ENCODE measurements around the gene TEKTIP1. TPM values are rescaled to one million over a fixed set of nuclear protein-coding genes. Genes with fewer than 3 reads are reported as not detected.

TEKTIP1 gene
- total RNA-seq, 1 experiment from 2014 or later: 1.3 TPM

- Histone ChIP-seq H2AFZ (ENCODE audit: low read length) (no peak overlapping the region), H2AK5ac (ENCODE audit: insufficient read length, low read length) (no peak overlapping the region), H3K18ac (ENCODE audit: insufficient read length, low read depth, low read length) (no peak overlapping the region), H3K9me3 (ENCODE audit: control insufficient read depth, low read depth, low read length) (no peaks in the 10 kb centered on the region), H3K4me2 (ENCODE audit: insufficient read depth, insufficient read length, low read length) (no peak overlapping the region), H3K79me2 (ENCODE audit: insufficient read depth, low read length) (no peaks in the 10 kb centered on the region), H3K4ac (ENCODE audit: low read depth, low read length) (no peak overlapping the region), H3K79me1 (ENCODE audit: insufficient read depth, low read depth, low read length, poor library complexity, severe bottlenecking) (no peaks in the 10 kb centered on the region), H4K20me1 (ENCODE audit: control insufficient read depth, insufficient read depth, insufficient read length) (no peaks in the 10 kb centered on the region), H3T11ph (ENCODE audit: low read length) (no peak overlapping the region), H3K23ac (ENCODE audit: insufficient read length, low read depth, low read length) (no peak overlapping the region), H2BK20ac (ENCODE audit: low read depth, low read length, poor library complexity, severe bottlenecking) (no peak overlapping the region), H3K9ac (ENCODE audit: extremely low read depth, insufficient read length, low read length) (no peak overlapping the region), H3K27ac (ENCODE audit: insufficient read length, low read depth, low read length) (no peak overlapping the region), H2BK5ac (ENCODE audit: insufficient read length, low read length) (no peak overlapping the region), H3K23me2 (ENCODE audit: insufficient read length, low read depth, low read length, poor library complexity, severe bottlenecking) (no peaks in the 10 kb centered on the region), H4K8ac (replicated peaks; ENCODE audit: insufficient read length, low read depth, low read length) (no peak overlapping the region), H4K5ac (ENCODE audit: insufficient read length, low read depth, low read length) (no peak overlapping the region), H3K14ac (ENCODE audit: insufficient read depth, low read length) (no peak overlapping the region), H2BK12ac (ENCODE audit: insufficient read length, low read depth, low read length) (no peak overlapping the region), H2BK120ac (ENCODE audit: low read depth, low read length, poor library complexity, severe bottlenecking) (no peak overlapping the region), H3K27me3 (ENCODE audit: insufficient read depth, low read length) (no peaks in the 10 kb centered on the region), H4K91ac (ENCODE audit: insufficient read length, low read depth, low read length) (no peak overlapping the region), H3K4me1 (ENCODE audit: insufficient read depth, low read length) (no peaks in the 10 kb centered on the region), H3K56ac (ENCODE audit: insufficient read length, low read depth, low read length) (no peak overlapping the region), H2BK15ac (ENCODE audit: low read depth, low read length) (no peak overlapping the region)
- Mint-ChIP-seq H3K4me1 (no peaks in the 10 kb centered on the region), H3K36me3 (ENCODE audit: insufficient read depth in 1 of 3, low read depth in 3 of 3) (peaks cover 20 to 47% (median 47%) of the 10 kb centered on the region in 3 experiments; a peak in 6 of 7 replicates), H3K4me3 (no peak overlapping the region), H3K27ac (no peak overlapping the region), H3K27me3 (ENCODE audit: low read depth) (no peaks in the 10 kb centered on the region), H3K9me3 (no peaks in the 10 kb centered on the region)
- TF ChIP-seq, protein P1, sequence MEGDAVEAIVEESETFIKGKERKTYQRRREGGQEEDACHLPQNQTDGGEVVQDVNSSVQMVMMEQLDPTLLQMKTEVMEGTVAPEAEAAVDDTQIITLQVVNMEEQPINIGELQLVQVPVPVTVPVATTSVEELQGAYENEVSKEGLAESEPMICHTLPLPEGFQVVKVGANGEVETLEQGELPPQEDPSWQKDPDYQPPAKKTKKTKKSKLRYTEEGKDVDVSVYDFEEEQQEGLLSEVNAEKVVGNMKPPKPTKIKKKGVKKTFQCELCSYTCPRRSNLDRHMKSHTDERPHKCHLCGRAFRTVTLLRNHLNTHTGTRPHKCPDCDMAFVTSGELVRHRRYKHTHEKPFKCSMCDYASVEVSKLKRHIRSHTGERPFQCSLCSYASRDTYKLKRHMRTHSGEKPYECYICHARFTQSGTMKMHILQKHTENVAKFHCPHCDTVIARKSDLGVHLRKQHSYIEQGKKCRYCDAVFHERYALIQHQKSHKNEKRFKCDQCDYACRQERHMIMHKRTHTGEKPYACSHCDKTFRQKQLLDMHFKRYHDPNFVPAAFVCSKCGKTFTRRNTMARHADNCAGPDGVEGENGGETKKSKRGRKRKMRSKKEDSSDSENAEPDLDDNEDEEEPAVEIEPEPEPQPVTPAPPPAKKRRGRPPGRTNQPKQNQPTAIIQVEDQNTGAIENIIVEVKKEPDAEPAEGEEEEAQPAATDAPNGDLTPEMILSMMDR (conservative IDR thresholded peaks at IDR 0.05): no peak
- peak; percentile 48 for DNase-seq
- no CpG with 5 or more reads among the region's 29 CpGs for WGBS (ENCODE audit: extremely low coverage, insufficient read length, low lambda C conversion rate)
Measured at GRCh38 chr19:3531716-3532115, 7.3 kb upstream of the TEKTIP1 start.
